ENCODE results near the gene CENPH.
"Not testable (repeated sequence)": the region's sequence is repeated elsewhere in the genome, so short reads cannot be mapped to it uniquely, and the experiment has no call there.

The CENPH gene

DNA sequence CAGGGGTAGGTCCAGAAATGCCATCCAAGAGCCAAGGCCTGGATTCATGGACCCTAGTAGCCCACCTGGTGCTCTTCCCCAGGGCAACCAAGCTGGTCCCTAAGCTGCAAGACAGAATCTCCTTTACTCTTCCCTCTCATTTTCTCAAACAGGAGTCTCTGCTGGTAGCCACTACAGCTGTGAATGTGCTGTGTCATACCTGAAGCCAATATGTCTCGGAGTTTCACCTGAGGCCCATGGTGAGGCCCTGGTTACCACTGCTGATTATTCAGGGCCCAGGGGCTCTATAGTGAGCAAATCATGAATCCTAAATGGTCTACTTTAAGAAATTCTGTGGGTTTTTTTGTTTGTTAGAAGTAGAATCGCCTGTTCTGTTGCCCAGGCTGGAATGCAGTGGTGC, 61.2 kb downstream of the CENPH start:
- DNase-seq (ENCODE audit: low spot score): no peak

DNA sequence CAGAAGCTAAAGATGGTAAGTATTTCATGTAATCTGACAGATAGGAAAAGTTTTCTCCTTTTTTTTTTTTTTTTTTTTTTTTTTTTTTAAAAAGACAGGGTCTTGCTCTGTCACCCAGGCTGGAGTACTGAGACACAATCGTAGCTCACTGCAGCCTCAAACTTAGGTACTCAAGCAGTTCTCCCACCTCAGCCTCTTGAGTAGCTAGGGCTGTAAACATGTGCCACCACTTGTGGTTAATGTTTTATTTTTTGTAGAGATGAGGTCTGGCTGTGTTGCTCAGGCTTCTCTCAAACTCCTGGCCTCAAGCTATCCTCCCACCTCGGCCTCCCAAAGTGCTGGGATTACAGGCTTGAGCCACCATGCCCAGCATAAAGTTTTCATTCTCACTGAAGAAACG, 63.1 kb downstream of the CENPH start:
- DNase-seq (ENCODE audit: low spot score): no peak

DNA sequence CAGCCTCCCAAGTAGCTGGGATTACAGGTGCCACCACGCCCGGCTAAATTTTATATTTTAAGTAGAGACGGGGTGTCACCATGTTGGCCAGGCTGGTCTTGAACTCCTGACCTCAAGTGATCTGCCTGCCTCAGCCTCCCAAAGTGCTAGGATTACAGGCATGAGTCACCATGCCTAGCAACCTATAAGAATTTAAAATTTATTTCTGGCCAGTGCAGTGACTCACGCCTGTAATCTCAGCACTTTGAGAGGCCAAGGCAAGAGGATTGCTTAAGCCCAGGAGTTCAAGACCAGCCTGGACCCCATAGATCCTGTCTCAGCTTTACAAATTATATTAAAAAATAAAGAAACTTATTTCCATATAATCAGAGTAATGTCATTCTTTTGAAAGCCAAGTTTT, 66.6 kb downstream of the CENPH start:
- not testable (repeated sequence) for DNase-seq (ENCODE audit: low spot score)

DNA sequence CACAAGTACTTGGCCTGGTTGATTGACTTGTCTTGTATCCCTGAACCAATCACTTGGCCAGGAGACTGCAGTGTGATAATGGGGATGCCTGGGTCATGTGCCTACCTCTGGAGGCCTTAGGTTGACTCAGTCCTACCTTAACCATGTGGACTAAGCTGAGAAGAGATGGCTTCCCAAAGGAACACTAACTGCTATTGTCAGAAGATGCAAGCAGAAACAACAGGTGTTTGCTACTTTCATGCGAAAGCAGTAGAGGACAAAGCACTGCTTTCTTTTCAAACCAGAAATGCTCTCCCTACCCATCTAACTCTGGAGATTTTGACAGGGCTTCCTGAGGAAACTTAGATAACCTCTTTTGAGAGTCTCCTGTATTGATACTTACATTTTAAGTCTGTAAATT, 68.2 kb downstream of the CENPH start:
- DNase-seq (ENCODE audit: low spot score): no peak
